ENCODE measurements around the gene GFPT2. TPM values are rescaled to one million over a fixed set of nuclear protein-coding genes. Genes with fewer than 3 reads are reported as not detected.

Gene GFPT2
- total RNA-seq, 2 donors from 2014 or later = 27.3 to 44.5 TPM

Other genes starting within 250 kb of the GFPT2 start
- under 1 TPM; 0.65 TPM for gene RASGEF1C, start 144.1 kb downstream of the GFPT2 start, total RNA-seq
- 10 to 100 TPM; 33.8 to 38.8 TPM for gene MAPK9, start 61.3 kb downstream of the GFPT2 start, total RNA-seq
- 10 to 100 TPM; 12.0 to 15.8 TPM for gene CNOT6, start 141.0 kb upstream of the GFPT2 start, total RNA-seq
- not detected for gene SCGB3A1, start 238.2 kb upstream of the GFPT2 start, total RNA-seq

Measured in left cardiac atrium (tissue), 2 donors.